Right lobe of liver (tissue), 6 donors: ENCODE data around the gene CDK2. TPM values are rescaled to one million over a fixed set of nuclear protein-coding genes. Genes with fewer than 3 reads are reported as not detected.
A peak's percentile ranks its signal among the peaks of the same experiment; 100 is the strongest.

Experiments used
- ATAC-seq, 4 donors: fragments of 200-7000 bp; cut with Tn5 transposase; one replicate each; pipeline ENCODE4 v1.9.1; 2020; ENCODE audit warnings: mild to moderate bottlenecking in 4 of 4, moderate library complexity in 4 of 4
- DNase-seq, 3 donors: peaks; one replicate each; pipeline ENCODE4 v3.0.0-alpha.2; 2020
- H3K27ac ChIP-seq, 3 donors: fragments of 200-600 bp; one replicate each; pipeline ENCODE4 v1.8.0; 2022
- H3K27me3 ChIP-seq, 2 donors: fragments of 200-600 bp; one replicate each; pipeline ENCODE4 v1.8.0; 2022
- H3K36me3 ChIP-seq, 4 donors: fragments of 200-600 bp; sonication (generic) in 1 of 4; one replicate each; pipeline versions ENCODE4 v1.5.1 to v1.8.0; 2017 to 2022; ENCODE audit warnings: control low read depth in 1 of 4
- H3K4me1 ChIP-seq, 4 donors: fragments of 200-600 bp; sonication (generic) in 1 of 4; one replicate each; pipeline versions ENCODE4 v1.5.1 to v1.8.0; 2017 to 2022; ENCODE audit warnings: control low read depth in 1 of 4
- H3K4me3 ChIP-seq, 3 donors: fragments of 200-600 bp; one replicate each; pipeline ENCODE4 v1.8.0; 2022
- H3K9me3 ChIP-seq, 4 donors: fragments of 200-600 bp; sonication (generic) in 1 of 4; one replicate each; pipeline versions ENCODE4 v1.5.1 to v1.8.0; 2017 to 2022; ENCODE audit warnings: control low read depth in 1 of 4
- CTCF ChIP-seq, 4 donors: fragments of 200-600 bp in 3 of 4; fragments of 450-650 bp in 1 of 4; IDR thresholded peaks; one replicate each; pipeline versions ENCODE4 v1.5.1 to v1.8.0; 2016 to 2022; ENCODE audit warnings: antibody characterized with exemption in 4 of 4, mild to moderate bottlenecking in 2 of 4
- POLR2A ChIP-seq: fragments of 450-650 bp; IDR thresholded peaks from one replicate; pipeline ENCODE4 v1.6.1; 2017; ENCODE audit warnings: antibody characterized with exemption, mild to moderate bottlenecking
- WGBS: methylation state at CpG from one replicate; pipeline ENCODE4 v1.1.6; 2018; ENCODE audit warnings: low coverage, low lambda C conversion rate; ENCODE audit not compliant: insufficient coverage; ENCODE audit errors: missing lambda C conversion rate; 5-methylcytosine and 5-hydroxymethylcytosine counted together
- intact Hi-C, 2 donors: fragments of 100-400 bp; cut with DNase I; formaldehyde crosslinking; loops; one replicate each; pipeline versions ENCODE4 v1.11.2 to v1.14.1; 2022
- total RNA-seq, 6 experiments: library from RNA; depleted of rRNA in 2 of 6; stranded (reverse); fragments of >200 nt in 2 of 6; fragmentation: NEBNext Ultra II Directional in 3 of 6; extraction: Animal tissue kit (Norgen Biotek cat#: 25700) in 3 of 6; gene quantifications; one replicate each; pipeline versions ENCODE4 v1.1.0 to v1.2.4, GENCODE V29; 2016 to 2023
- donor health status: DM: no; HTN: yes; CAD: no.
- donor health status: DM: no; HTN: no; CAD: no.
- donor health status: DM: no; HTN: no; CAD: no.
- donor health status: DM: no; HTN: yes; CAD: no.
- donor health status: DM: no; HTN: yes; CAD: no.

CDK2 gene
- total RNA-seq, 6 experiments from 2014 or later: 8.0 to 14.9 (median 10.6) TPM

- no CpG with 5 or more reads among the region's 4 CpGs for WGBS
- ATAC-seq: no peak
- no peaks in the 10 kb centered on the region for H3K27me3 ChIP-seq
- H3K27ac ChIP-seq: no peak overlapping the region
- no peaks in the 10 kb centered on the region for H3K36me3 ChIP-seq
- H3K4me3 ChIP-seq: no peak overlapping the region
- H3K4me1 ChIP-seq: peaks cover 0 to 19% (median 7%) of the 10 kb centered on the region in 4 donors
- TF ChIP-seq POLR2A: no peak
- TF ChIP-seq CTCF (IDR thresholded peaks at IDR 0.05): no peak
- intact Hi-C loops: no loop called here
- no peak for DNase-seq
- no peaks in the 10 kb centered on the region for H3K9me3 ChIP-seq
Measured at GRCh38 chr12:55969356-55969755, 2.7 kb downstream of the CDK2 start.

- no peak for ATAC-seq
- no peak overlapping the region for H3K27ac ChIP-seq
- intact Hi-C loops: no loop called here
Measured at GRCh38 chr12:55970775-55971174, 4.1 kb downstream of the CDK2 start.

GRCh38 chr12:55972042-55972441, 5.4 kb downstream of the CDK2 start:
- H3K27ac ChIP-seq: peak overlapping the region; percentile 80 to 83 (median 81)
- 23% methylated on average over 2 of the region's 3 CpGs for WGBS
- no peak for ATAC-seq
- no peak for DNase-seq
- TF ChIP-seq CTCF (IDR thresholded peaks at IDR 0.05): no peak
- TF ChIP-seq POLR2A: no peak
- no peaks in the 10 kb centered on the region for H3K36me3 ChIP-seq
- H3K9me3 ChIP-seq: no peaks in the 10 kb centered on the region
- intact Hi-C loops: no loop called here
- H3K4me3 ChIP-seq: no peak overlapping the region
- peaks cover 0 to 23% (median 5%) of the 10 kb centered on the region in 4 donors for H3K4me1 ChIP-seq
- H3K27me3 ChIP-seq: no peaks in the 10 kb centered on the region

More at GRCh38 chr12:55970775-55971174, 4.1 kb downstream of the CDK2 start:
- Histone ChIP-seq H3K36me3 (no peaks in the 10 kb centered on the region), H3K9me3 (no peaks in the 10 kb centered on the region), H3K4me3 (no peak overlapping the region), H3K27me3 (no peaks in the 10 kb centered on the region), H3K4me1 (peaks cover 0 to 28% (median 7%) of the 10 kb centered on the region in 4 donors)
- TF ChIP-seq CTCF (IDR thresholded peaks at IDR 0.05) (no peak), POLR2A (no peak)
- 83% methylated on average over 5 of the region's 7 CpGs for WGBS
- DNase-seq: no peak

GRCh38 chr12:55972456-55972855, 5.8 kb downstream of the CDK2 start:
- Histone ChIP-seq H3K27ac (peak overlapping the region; percentile 80 to 83 (median 81)), H3K4me1 (peaks cover 0 to 19% (median 5%) of the 10 kb centered on the region in 4 donors), H3K9me3 (no peaks in the 10 kb centered on the region), H3K36me3 (no peaks in the 10 kb centered on the region), H3K27me3 (no peaks in the 10 kb centered on the region), H3K4me3 (peak overlapping the region; percentile 34 to 67 (median 56))
- DNase-seq (no peak), ATAC-seq (no peak)
- no peak for TF ChIP-seq CTCF (IDR thresholded peaks at IDR 0.05)
- no peak for TF ChIP-seq POLR2A
- intact Hi-C loops: no loop called here
- WGBS: 13% methylated on average over 1 of the region's 1 CpG
